ENCODE results near the gene APOOL.
"Not testable (repeated sequence)": the region's sequence is repeated elsewhere in the genome, so short reads cannot be mapped to it uniquely, and the experiment has no call there.

The APOOL gene

GRCh38 chrX:85003655-85004244 is at the start of gene APOOL:
TSS of gene APOOL (plus strand) at chrX:85003877. CDS start at chrX:85003913, 36 bp downstream.
- peak; percentile 88 for DNase-seq

- no peak for DNase-seq
These were observed 47.4 kb upstream of the APOOL start for GRCh38 chrX:84956304-84956703.

GRCh38 chrX:84974803-84975202 is 28.9 kb upstream of the APOOL start:
- no peak for DNase-seq

GRCh38 chrX:84991739-84992138 is 11.9 kb upstream of the APOOL start:
- not testable (repeated sequence) for DNase-seq

- DNase-seq, result no peak
These were observed 10.5 kb upstream of the APOOL start for GRCh38 chrX:84993150-84993549.

- DNase-seq, result no peak
These were observed 2.3 kb upstream of the APOOL start for GRCh38 chrX:85001344-85001743.

GRCh38 chrX:85004255-85004654 is 578 bp downstream of the APOOL start:
- no peak for DNase-seq

GRCh38 chrX:85012098-85012497 is 8.4 kb downstream of the APOOL start:
- DNase-seq, result no peak

- DNase-seq, result not testable (repeated sequence)
These were observed 11.7 kb downstream of the APOOL start for GRCh38 chrX:85015351-85015750.

- no peak for DNase-seq
These were observed 14.0 kb downstream of the APOOL start for GRCh38 chrX:85017721-85018120.

- DNase-seq, result no peak
These were observed 14.8 kb downstream of the APOOL start for GRCh38 chrX:85018471-85018870.

- no peak for DNase-seq
These were observed 16.5 kb downstream of the APOOL start for GRCh38 chrX:85020216-85020615.

GRCh38 chrX:85024044-85024443 is 20.4 kb downstream of the APOOL start:
- no peak for DNase-seq

- peak; percentile 24 for DNase-seq
These were observed 20.9 kb downstream of the APOOL start for GRCh38 chrX:85024562-85024961.

GRCh38 chrX:85026170-85026569 is 22.5 kb downstream of the APOOL start:
- DNase-seq, result no peak

GRCh38 chrX:85029043-85029442 is 25.4 kb downstream of the APOOL start:
- no peak for DNase-seq

- DNase-seq, result no peak
These were observed 27.8 kb downstream of the APOOL start for GRCh38 chrX:85031505-85031904.

- no peak for DNase-seq
These were observed 33.4 kb downstream of the APOOL start for GRCh38 chrX:85037114-85037513.

- DNase-seq, result no peak
These were observed 48.0 kb downstream of the APOOL start for GRCh38 chrX:85051627-85052026.

GRCh38 chrX:85052205-85052604 is 48.5 kb downstream of the APOOL start:
- no peak for DNase-seq

GRCh38 chrX:85052636-85053343 is 49.1 kb downstream of the APOOL start:
- DNase-seq, result no peak

- no peak for DNase-seq
These were observed 62.0 kb downstream of the APOOL start for GRCh38 chrX:85065512-85066198.

- not testable (repeated sequence) for DNase-seq
These were observed 73.6 kb downstream of the APOOL start for GRCh38 chrX:85077247-85077646.

GRCh38 chrX:85084770-85085393 is 81.2 kb downstream of the APOOL start:
- DNase-seq, result no peak
